T-helper 22 cell (primary cell): ENCODE results near the gene PARVA.

Source experiments
- DNase-seq: peaks from one replicate; pipeline ENCODE4 v3.0.0-alpha.2; 2020; ENCODE audit warnings: low read depth

PARVA gene

GRCh38 chr11:12531681-12532080 is 154.3 kb downstream of the PARVA start:
- DNase-seq: no peak

DNA sequence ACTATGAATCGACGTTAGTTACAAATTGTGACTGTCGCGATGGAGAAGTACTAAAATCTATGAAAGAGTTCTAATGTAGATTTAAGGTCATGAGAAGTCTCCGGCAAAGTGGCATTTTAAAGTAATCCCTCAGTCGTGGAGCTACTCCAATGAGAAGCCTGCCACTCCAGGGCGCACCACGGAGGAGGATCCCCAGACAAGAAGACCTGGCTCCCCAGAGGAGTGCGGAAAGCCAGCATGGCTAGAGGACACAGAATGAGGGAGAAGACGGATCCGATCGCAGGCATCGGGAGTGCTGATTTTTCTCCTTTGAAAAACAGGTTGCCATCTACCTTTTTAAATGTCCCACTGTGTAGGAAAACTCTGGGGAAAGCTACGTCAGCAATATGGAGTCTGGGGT is 155.2 kb downstream of the PARVA start:
- DNase-seq: no peak

DNA sequence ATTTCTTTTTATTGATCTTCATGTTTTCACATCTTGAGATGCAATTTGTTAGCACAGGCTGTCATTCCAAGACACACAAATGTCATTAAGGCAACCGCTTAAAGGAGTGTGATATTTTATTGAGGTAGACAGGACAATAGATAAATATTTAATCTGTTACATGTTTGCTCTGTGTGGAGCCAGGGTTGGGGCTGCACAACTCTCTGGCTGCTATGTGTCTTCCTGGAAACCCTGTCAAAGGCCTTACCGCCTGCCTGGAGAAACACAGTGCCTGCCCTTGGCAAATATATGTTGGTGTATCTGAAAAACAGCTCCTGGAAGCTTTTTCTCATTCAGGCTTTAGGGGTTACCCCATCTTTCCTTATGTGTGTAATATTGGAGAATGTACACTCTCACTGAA is 157.2 kb downstream of the PARVA start:
- DNase-seq: no peak

- no peak for DNase-seq
These were observed 157.9 kb downstream of the PARVA start for GRCh38 chr11:12535321-12535720.

DNA sequence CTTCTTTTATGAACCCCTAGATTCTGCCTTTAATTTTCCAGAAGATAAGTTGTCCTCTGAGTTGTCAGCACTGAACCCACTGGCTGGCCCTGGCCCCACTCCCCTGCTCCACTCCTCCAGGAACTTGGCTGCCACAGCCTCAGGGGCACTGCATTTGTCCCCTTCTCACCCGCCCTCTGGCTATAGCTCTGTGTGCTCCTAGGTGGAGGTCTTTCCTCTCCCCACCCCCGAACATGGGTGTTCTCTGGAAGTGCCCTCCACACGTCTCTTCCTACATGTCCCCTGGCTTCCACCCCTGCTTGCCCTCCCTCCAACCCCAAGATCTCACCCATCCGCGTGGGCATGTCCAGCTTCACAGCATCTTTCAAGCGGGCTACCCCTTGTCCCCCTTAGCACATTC is 159.2 kb downstream of the PARVA start:
- no peak for DNase-seq

DNA sequence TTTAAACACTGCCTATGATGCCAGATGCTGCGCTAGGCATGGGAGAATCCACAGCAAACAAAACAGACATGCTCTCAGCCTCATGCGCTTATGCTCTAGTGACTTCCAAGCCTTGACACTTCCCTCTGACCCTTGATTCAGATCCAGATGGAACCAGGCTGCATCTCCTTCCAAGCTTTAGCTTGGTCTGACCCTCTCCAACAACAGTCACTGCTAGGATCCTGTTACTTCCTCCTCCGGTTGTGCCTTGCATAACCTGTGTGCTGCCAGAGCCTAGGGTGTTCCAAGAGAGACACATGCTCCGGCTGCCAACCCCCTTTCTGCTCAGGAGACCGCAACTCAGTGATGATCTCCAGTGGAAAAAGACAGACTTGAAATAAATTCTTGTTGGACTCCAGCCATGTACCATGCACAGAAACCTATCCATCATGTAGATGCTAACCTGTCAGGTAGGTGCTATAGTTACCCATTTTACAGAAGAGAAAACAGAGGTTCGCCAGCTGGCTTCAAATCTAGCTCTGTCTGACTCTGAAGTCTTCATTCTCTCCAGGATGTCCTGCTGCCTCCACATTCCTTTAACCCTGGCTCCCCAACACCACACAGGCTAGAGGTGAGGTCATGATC is 160.5 kb downstream of the PARVA start:
- no peak for DNase-seq

DNA sequence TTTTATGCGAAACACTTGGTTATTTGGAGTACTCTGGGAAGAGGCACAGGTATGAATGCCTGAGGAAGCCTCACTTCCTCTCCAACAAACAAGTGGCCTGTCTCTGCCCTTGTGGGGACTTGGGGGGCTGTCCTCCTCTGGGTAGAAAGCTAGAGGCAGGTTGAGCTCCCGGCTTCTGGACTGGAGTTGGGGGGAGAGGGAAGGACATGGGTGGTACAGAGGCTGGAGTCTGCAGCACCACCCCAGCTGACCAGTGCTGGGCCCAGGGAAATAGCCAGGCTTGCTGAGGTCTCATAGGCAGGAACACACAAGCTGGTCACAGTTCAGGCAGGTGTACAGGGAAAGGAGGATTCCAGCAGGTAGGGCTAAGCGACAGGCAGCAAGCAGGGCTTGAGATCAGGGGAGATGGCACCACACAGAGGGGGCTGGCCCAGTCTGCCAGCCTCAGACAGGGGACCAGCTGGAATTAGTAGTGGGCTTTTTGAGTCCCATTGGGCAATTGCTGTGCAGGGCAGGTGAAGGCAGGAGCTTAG is 161.6 kb downstream of the PARVA start:
- DNase-seq: no peak

DNA sequence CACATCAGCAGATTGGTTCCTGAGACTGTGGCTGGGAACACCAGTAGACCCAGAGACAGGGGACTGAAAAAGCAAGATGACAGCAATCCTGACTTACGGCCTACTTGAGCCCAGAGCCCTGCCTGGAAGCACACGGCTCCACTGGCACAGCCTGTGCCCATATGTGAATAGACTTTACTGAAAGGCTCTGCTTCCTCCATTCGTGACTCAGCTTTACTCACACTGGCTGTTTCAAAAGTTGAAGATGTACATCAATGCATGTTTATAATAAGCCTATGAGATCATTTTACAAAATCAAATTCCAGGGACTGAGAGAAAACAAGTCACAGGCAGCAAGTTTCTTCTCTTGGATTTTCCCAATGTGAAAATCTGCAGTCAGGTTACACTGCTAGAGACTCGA is 162.2 kb downstream of the PARVA start:
- no peak for DNase-seq

DNA sequence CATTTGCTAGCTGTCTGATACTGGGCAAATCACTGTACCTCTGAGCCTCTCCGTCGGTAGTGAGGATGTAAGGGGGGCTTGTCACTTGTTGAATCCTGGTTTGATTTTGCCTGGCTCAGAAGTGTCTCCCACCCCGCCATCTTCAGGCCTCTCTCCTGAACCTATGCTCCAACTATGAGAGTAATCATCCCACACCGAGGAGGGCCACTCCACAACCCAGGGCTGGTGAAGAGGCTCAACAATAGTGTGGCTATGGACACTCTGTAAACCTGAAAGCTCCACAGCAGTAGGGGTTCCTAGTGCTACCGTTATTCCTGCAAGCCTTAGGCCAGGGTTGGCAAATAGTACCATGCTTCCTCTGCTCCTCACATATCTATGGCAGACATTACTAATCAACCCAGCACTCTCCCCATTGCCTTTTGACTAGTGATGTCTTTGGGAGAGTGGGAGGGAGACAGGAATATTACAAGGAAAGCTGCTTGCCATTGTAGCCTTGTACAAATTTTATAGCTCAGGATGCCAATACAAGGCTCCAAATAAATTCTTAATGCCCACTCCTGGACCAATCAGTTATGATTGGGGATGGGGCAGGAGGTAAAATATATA is 162.8 kb downstream of the PARVA start:
- DNase-seq: no peak

DNA sequence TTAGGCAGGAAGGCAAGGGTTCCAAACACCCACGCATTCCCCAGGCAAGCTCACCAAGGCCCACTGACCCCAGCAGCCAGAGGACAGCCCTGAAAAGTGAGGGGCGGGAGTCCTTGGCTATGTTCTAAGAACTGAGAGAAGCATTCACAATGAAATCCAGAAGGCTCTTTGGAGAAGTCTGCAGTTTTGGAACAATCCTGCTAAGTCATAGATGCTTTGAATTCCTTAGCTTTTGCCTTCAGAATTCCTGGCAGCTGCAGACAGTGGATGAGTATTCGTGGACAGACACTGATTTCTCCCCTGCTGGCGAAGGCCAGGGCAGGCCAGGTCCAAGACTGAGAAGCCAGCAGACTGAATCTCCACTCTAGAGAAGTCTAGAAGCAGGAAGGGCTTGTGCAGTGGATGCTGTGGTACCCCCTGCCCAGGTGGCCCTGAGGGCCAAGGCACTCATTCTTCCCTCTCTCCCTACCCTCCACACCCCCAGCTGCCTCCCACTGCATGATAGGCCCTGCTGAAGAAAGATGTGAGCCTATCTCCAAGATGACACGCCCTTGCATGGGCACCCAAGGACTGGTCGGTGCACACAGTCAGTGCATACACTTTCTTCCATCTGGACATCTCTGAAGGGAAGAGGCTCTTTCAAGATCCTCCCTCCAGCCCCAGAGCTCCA is 163.7 kb downstream of the PARVA start:
- DNase-seq: no peak

DNA sequence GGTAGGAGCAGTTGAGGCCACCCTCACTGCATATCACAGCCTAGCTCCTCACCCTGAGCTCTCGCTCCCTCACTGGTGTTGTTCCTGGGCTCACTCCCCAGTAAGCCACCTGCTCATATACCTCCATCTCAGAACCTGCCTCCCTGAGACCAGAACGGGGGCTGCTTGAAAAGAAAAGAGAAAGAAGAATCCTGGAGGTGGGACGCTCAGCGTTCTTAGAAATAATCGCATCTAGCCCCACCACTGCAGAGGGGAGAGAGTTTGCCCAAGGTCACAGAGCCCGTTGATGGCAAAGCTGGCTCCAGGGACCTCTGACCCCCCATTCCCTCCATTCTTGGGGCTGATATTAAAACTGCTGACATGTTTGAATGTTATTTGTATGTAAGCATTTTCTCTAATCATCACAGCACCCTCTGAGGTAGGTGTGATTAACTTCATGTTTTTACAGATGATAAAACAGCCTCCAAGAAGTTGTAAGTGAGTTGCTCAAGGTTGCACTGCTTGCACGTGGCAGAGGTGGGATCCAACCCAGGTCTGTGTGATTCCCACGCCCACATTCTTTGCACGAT is 164.3 kb downstream of the PARVA start:
- DNase-seq: no peak

GRCh38 chr11:12542186-12542935 is 165.0 kb downstream of the PARVA start:
- no peak for DNase-seq

- no peak for DNase-seq
These were observed 166.4 kb downstream of the PARVA start for GRCh38 chr11:12543596-12544415.

GRCh38 chr11:12544986-12545775 is 167.8 kb downstream of the PARVA start:
- DNase-seq: no peak

DNA sequence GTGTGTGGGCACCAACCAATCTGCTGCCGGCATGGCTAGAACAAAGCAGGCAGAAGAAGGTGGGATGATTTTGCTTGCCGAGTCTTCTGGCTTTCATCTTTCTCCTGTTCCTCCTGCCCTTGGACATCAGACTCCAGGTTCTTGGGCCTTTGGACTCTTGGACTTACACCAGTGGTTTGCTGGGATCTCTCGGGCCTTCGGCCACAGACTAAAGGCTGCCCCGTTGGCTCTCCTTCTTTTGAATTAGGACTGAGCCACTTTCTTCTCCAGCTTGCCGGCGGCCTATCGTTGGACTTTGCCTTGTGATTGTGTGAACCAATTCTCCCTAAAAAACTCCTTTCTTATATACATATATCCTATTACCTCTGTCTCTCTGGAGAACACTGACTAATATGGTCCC is 168.8 kb downstream of the PARVA start:
- DNase-seq: no peak

DNA sequence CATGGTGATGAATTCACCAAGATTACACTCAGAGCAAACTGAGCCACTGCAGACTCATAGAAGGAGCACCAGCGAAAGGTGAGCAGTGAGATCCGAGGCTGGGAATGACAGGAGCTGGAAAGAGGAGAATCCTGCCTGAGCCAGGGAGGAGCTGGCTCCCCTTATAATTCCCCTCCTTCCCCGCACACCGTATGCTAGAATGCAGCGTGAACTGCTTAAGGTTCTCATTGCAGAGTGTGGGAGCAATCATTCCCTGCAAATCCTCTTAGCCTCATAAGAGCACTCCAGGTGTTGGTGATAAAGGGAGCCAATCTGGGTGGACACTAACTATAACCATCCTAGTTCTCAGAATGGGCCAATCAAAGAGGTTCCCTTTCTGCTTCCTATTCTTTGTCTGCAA is 169.3 kb downstream of the PARVA start:
- DNase-seq: no peak

- no peak for DNase-seq
These were observed 170.7 kb downstream of the PARVA start for GRCh38 chr11:12547953-12548650.

- no peak for DNase-seq
These were observed 175.3 kb downstream of the PARVA start for GRCh38 chr11:12552692-12553091.

- DNase-seq: no peak
These were observed 176.8 kb downstream of the PARVA start for GRCh38 chr11:12554122-12554521.

DNA sequence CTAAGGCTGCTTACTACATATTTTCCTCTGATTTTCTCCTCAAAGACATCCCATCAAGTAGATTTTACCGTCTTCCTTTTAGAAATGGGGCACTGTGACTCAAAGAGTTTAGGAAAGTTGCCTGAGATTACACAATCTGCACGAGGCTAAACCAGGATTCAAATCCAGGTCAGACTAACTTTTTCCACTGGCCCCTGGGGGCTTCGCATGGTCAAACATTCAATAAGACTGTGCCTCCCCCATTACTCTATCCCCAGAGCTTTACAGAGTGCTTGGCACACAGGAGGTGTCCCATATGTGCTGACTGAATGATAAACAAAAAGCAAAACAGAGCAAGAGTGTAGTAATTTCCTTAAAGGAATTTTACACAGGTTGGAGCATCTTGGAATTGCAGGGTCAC is 178.8 kb downstream of the PARVA start:
- no peak for DNase-seq
